SK-MEL-5 (cell line): Measurements from ENCODE around the gene CSPG5. TPM values are rescaled to one million over a fixed set of nuclear protein-coding genes. Genes with fewer than 3 reads are reported as not detected.

Source experiments
- DNase-seq: peaks from one replicate; pipeline ENCODE4 v3.0.0-alpha.2; 2016; ENCODE audit warnings: low read depth, low spot score
- in situ Hi-C: cut with HindIII; loops from 2 replicates; pipeline ENCODE4 v1.10.0; 2016; ENCODE audit warnings: low sequenced_read_pairs, high pct_unique_total_duplicates, low pct_unique_long_range_greater_than_20kb
- total RNA-seq: library from RNA; depleted of rRNA; stranded (reverse); fragments of >200 nt; shearing (Covaris generic); gene quantifications from 2 replicates; pipeline ENCODE4 v1.2.3, GENCODE V29; 2014

The CSPG5 gene
- total RNA-seq, 1 experiment from 2014 or later = 4.3 TPM

DNA sequence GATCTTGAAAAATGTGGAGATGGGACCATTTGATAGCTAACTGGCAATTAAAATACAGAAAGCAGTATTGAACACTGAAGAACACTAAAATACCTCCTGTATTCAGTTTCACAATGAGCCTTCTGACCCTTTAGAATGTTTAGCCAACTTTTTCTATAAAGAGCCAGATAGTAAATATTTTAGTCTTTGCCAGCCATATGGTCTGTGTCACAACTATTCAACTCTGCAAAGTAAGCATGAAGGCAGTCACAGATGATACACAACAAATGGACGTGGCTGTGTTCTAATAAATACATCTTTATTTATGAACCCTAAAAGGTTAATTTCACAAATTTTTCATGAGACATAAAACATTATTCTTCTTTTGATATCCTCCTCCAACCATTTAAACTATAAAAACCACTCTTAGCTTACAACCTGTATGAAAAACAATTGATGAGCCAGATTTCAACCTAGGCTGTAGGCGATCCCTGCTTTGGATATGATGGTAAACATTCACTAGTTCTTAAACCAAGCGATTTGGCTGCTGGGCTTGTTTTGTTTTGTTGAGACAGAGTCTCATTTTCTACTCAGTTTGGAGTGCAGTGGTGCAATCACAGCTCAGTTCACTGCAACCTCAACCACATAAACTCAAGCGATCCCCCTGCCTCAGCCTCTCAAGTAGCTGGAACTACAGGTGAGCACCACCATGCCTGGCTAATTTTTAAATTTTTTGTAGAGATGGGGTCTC, 13.6 kb upstream of the CSPG5 start:
- DNase-seq = no peak
- in situ Hi-C loops = no loop called here

GRCh38 chr3:47590216-47590615, 11.6 kb upstream of the CSPG5 start:
- no peak for DNase-seq
- in situ Hi-C loops = no loop called here

DNA sequence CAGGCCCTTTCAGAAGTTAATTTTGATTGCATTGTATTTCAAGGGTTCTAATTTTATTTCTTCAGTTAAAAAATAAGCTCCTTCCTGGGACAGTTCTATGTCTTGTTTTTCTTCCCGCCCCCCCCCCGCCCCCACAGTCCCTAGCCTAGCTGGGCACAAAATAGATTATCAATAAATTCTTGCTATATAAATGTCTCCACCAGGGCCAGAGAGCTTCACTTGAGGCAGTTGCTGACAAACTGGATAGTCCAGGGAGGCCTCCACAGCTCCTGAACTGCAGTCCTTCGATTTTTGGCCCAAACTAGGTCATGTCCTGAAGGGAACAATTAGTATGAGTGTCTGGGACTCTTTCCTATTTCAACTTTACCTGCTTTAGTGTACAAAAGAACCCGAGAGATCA, 9.9 kb upstream of the CSPG5 start:
- in situ Hi-C loops = no loop called here
- DNase-seq = no peak

DNA sequence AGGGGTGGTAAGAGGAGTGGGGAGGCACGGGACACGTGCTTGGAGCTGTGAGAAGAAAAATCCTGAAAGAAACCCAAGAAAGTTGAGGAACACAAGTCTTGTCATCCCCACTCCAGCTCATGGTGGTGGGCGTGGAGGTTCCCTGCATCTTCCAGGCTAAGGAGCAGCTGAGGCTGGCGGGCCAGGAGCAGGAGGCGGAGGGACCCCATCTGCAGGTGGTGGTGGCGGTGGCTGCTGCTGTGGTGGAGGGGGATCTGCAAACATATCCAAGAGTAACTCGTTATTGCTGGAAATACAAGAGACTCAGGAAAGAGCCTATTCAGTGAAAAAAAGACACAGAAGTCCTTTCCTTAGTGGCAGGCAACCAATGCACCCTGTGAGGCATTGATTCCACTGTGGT, 9.4 kb upstream of the CSPG5 start:
- in situ Hi-C loops = no loop called here
- DNase-seq = no peak

DNA sequence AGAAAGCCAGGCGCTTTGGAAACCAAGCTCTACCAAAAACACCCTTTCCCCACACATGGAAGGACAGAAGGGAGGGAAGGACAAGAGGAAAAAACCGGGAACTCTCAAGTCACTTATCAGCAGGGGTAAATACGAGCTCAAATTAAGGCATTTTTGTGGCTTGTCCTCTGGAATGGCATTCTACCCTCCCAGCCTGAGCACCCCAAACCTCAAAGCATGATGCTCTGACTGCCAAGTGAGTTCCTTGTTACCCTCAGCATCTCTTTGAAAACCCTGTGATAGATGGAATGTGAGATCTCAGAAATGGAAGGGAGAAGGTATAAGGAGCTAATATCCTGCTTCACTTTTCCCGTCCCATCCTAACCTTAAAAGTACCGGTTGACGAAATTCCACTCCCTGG, 8.1 kb upstream of the CSPG5 start:
- in situ Hi-C loops = no loop called here
- DNase-seq = no peak

GRCh38 chr3:47583320-47584075, 4.8 kb upstream of the CSPG5 start:
- DNase-seq = no peak
- in situ Hi-C loops = no loop called here

- in situ Hi-C loops = no loop called here
- no peak for DNase-seq
Measured at GRCh38 chr3:47581835-47582234, 3.2 kb upstream of the CSPG5 start.

GRCh38 chr3:47581422-47581821, 2.8 kb upstream of the CSPG5 start:
- DNase-seq = no peak
- in situ Hi-C loops = no loop called here

DNA sequence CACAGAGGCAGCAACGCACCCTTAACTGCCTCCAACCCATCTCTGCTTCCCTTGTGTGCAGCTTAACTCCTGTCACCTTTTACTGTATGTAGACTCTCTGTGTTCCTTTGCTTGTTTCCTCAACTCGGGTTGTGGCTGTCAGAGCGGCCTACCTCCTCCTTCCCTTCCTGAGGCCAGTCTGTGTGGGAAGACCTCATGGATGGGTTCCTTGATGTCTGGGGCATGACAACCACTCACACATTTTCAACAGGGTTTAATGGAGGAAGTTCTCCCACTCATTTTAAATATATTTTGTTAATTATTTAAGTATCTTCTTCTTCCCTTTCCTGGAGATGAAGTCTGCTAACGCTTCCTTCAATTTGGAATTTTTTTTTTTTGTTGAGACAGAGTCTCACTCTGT, 1.8 kb upstream of the CSPG5 start:
- in situ Hi-C loops = no loop called here
- no peak for DNase-seq

- no peak for DNase-seq
- in situ Hi-C loops = no loop called here
Measured at GRCh38 chr3:47579875-47580274, 1.2 kb upstream of the CSPG5 start.

DNA sequence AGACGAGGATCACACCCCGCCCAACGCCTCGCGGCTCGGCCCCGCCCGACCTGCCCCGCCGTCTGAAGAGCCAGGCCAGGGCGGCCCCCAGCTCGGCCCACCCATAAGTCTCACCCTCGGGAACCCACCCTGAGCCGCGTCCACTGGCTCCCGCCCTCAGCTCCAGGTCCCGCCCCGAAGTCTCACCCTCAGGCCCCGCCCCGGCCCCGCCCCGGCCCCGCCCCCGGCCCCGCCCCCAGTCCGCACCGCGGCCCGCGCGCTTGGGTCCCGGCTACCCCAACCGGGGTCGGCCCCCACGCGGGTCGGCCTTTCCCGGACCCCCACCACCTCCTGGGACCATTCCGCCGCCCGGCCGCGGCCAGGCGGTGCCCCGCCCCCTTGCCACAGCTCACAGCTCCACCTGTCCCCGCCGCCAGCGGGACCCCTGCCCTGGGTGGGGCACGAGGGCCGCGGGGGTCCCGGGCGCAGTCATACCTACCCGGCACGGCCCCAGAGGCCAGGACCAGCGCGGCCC, 489 bp downstream of the CSPG5 start:
- DNase-seq = peak; percentile 38
- in situ Hi-C loops = no loop called here

DNA sequence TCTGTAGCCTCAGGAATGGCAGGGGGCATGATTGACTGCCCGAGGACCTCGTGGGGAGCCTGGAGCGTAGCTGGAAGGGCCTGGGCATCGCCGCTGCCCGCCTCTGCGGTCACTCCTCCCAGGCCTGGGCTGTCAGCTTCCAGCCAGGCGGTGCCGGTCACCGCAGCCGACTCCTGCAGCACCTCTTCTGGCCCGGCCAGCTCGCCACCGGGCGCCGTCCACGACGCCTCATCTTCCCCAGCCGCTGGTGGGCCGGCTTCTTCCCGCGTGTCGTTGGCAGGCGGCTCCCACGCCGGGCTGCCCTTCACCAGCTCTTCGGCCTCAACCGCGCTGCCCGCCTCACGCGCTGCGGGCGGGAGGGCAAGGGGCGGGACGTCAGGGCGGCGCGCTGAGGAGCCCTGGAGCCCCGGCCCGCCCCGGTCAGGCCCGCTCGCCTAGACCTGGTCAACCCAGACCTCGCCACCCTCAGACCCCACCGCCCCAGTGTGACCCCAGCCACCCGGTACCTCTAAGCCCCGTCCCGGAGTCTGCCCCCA, 1.0 kb downstream of the CSPG5 start:
- in situ Hi-C loops = no loop called here
- DNase-seq = no peak

DNA sequence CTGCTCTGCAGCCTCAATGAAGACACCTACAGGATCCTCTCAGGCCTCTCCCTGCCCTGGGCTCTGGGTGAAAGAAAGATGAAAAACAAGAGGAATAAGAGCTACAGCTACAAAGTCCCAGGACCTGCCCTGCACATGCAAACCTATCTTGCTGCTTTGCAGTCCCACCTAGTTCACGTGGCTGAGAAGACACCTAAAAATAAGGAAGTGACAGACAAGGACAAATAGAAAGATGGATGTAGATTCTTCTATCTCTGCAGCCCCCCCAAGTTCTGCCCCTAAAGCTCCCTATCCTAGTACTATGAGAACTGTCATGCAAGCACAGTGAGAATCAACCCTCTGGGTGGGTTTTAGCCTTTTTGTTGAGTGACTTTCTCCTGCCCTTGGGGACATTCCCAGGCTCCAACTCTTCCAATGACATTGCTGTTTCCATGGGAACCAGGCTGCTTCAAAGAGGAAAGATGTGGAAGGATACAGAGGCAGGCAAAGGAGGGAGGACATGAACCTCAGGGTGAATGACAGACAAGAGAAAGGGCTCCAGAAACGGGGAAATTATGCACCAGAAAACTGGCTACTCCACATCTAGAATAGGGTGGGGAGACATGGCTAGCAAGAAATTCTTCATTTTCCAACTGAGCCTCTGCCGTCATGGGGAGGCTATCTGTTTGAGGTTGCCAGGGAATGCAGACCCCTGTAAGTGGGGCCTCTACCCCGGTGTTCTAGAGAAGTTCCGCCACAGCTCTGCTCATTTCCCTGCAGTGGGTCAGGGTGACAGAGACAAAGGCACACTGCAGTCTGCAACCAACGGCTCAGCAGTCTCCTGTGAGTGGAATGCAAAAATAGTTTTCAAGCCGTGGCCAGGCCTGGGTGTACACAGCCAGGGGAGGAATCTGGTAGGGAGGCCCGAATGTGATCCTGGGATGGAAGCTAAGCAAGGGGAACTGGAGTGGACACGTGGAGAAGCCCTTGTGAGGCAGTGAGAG, 5.2 kb downstream of the CSPG5 start:
- in situ Hi-C loops = no loop called here

GRCh38 chr3:47571391-47572175, 7.1 kb downstream of the CSPG5 start:
- in situ Hi-C loops = no loop called here
- no peak for DNase-seq

More for the DNA sequence above, 5.2 kb downstream of the CSPG5 start:
- no peak for DNase-seq

DNA sequence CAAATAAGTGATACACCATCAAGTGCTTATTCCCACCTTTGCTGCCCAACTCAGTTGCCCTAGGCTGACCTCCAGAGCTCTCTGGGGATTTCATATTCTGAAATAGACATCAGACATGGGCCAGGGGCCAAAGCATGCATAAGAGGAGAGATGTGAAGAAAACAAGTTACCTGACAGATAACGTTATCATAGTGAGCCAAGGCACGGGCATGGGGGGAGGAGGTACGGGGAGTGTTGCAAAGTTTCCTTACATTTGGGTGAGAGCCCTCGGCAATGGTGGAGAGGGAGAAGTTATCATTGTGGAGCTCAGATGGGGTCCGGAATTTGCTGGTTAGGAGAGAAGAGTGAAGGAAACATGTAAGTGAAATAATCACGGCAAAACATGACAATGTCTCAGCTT, 9.8 kb downstream of the CSPG5 start:
- in situ Hi-C loops = no loop called here

GRCh38 chr3:47567149-47567548, 11.5 kb downstream of the CSPG5 start:
- in situ Hi-C loops = no loop called here
- DNase-seq = no peak

More for the DNA sequence above, 9.8 kb downstream of the CSPG5 start:
- no peak for DNase-seq

- in situ Hi-C loops = no loop called here
- no peak for DNase-seq
Measured at GRCh38 chr3:47566667-47567066, 12.0 kb downstream of the CSPG5 start.
